ENCODE measurements around the gene CRIP3. TPM values are rescaled to one million over a fixed set of nuclear protein-coding genes. Genes with fewer than 3 reads are reported as not detected.

Gene CRIP3
- total and polyA plus RNA-seq, 8 donors = 0.37 to 1.6 (median 0.92) TPM; not detected in 5

GRCh38 chr6:43271944-43272343 is 36.7 kb downstream of the CRIP3 start:
- Histone ChIP-seq H3K27me3 (peaks cover 0 to 69% (median 23%) of the 10 kb centered on the region in 3 donors), H3K27ac (no peak overlapping the region), H3K4me1 (peaks cover 37 to 59% (median 48%) of the 10 kb centered on the region in 4 donors), H3K9me3 (no peaks in the 10 kb centered on the region), H3K4me3 (no peak overlapping the region), H3K36me3 (no peaks in the 10 kb centered on the region)
- intact Hi-C loops (cut with DNase I; ENCODE audit: low total_unique reads) = loop anchor here (10.0 kb wide), 1 partner anchor 63 kb away; no protein-coding TSS in a partner anchor
- DNase-seq = no peak
- TF ChIP-seq CTCF (IDR thresholded peaks at IDR 0.05) (no peak), POLR2A (IDR thresholded peaks at IDR 0.05) (no peak), EP300 (IDR thresholded peaks at IDR 0.05) (no peak), POLR2AphosphoS5 (IDR thresholded peaks at IDR 0.05) (no peak)

GRCh38 chr6:43271103-43271815 is 37.4 kb downstream of the CRIP3 start:
- Histone ChIP-seq H3K4me1 (peaks cover 35 to 52% (median 44%) of the 10 kb centered on the region in 4 donors), H3K9me3 (no peaks in the 10 kb centered on the region), H3K4me3 (no peak overlapping the region), H3K27ac (no peak overlapping the region), H3K27me3 (peaks cover 0 to 62% (median 23%) of the 10 kb centered on the region in 3 donors), H3K36me3 (no peaks in the 10 kb centered on the region)
- TF ChIP-seq CTCF (IDR thresholded peaks at IDR 0.05) (no peak), POLR2AphosphoS5 (IDR thresholded peaks at IDR 0.05) (no peak), EP300 (IDR thresholded peaks at IDR 0.05) (no peak), POLR2A (IDR thresholded peaks at IDR 0.05) (no peak)
- WGBS, 5 donors = 86 to 94% (median 90%) methylated on average over 8 of the region's 8 CpGs
- intact Hi-C loops (cut with DNase I; ENCODE audit: low total_unique reads) = loop anchor here (10.0 kb wide), 1 partner anchor 64 kb away; no protein-coding TSS in a partner anchor
- no peak for DNase-seq

GRCh38 chr6:43269273-43270007 is 39.2 kb downstream of the CRIP3 start:
- intact Hi-C loops (cut with DNase I; ENCODE audit: low total_unique reads) = loop anchor here (10.0 kb wide), 2 partner anchors 65 to 235 kb away; no protein-coding TSS in a partner anchor
- peak overlapping the region in 4 of 5 donors; percentile 42 to 60 (median 50) for H3K27ac ChIP-seq
- DNase-seq = peak; percentile 38 to 78
- no peaks in the 10 kb centered on the region for H3K9me3 ChIP-seq
- TF ChIP-seq POLR2A (IDR thresholded peaks at IDR 0.05) (no peak), CTCF (IDR thresholded peaks at IDR 0.05) (no peak), EP300 (IDR thresholded peaks at IDR 0.05) (no peak)
- 4 to 5% (median 4%) methylated on average over 29 to 44 of the region's 44 CpGs for WGBS, 5 donors
- no peaks in the 10 kb centered on the region for H3K36me3 ChIP-seq
- H3K4me3 ChIP-seq = peak overlapping the region; percentile 40 to 49 (median 43)
- H3K27me3 ChIP-seq = peaks cover 0 to 44% (median 8%) of the 10 kb centered on the region in 3 donors
- H3K4me1 ChIP-seq = peaks cover 21 to 34% (median 28%) of the 10 kb centered on the region in 4 donors

GRCh38 chr6:43268782-43269272 is 39.8 kb downstream of the CRIP3 start:
- TF ChIP-seq POLR2AphosphoS5 (IDR thresholded peaks at IDR 0.05) (no peak), EP300 (IDR thresholded peaks at IDR 0.05) (no peak), POLR2A (IDR thresholded peaks at IDR 0.05) (no peak), CTCF (IDR thresholded peaks at IDR 0.05) (no peak)
- H3K4me1 ChIP-seq = peaks cover 21 to 33% (median 27%) of the 10 kb centered on the region in 4 donors
- intact Hi-C loops (cut with DNase I; ENCODE audit: low total_unique reads) = loop anchor here (10.0 kb wide), 1 partner anchor 236 kb away; no protein-coding TSS in a partner anchor
- no peaks in the 10 kb centered on the region for H3K9me3 ChIP-seq
- peaks cover 0 to 37% (median 8%) of the 10 kb centered on the region in 3 donors for H3K27me3 ChIP-seq
- H3K27ac ChIP-seq = peak overlapping the region in 4 of 5 donors; percentile 42 to 60 (median 54)
- DNase-seq = no peak
- peak overlapping the region in 2 of 4 donors; percentile 44 to 49 for H3K4me3 ChIP-seq
- 72 to 81% (median 76%) methylated on average over 10 of the region's 10 CpGs for WGBS, 5 donors
- no peaks in the 10 kb centered on the region for H3K36me3 ChIP-seq

Measured in stomach (tissue), 9 donors.